Suppressor macrophage (primary cell): ENCODE measurements around the gene LSM2.
A peak's percentile ranks its signal among the peaks of the same experiment; 100 is the strongest.
"Not testable (repeated sequence)": the region's sequence is repeated elsewhere in the genome, so short reads cannot be mapped to it uniquely, and the experiment has no call there.

Experiments
- DNase-seq, 4 experiments: peaks; one replicate each; pipeline ENCODE4 v3.0.0-alpha.2; 2020 to 2022

LSM2 gene

DNA sequence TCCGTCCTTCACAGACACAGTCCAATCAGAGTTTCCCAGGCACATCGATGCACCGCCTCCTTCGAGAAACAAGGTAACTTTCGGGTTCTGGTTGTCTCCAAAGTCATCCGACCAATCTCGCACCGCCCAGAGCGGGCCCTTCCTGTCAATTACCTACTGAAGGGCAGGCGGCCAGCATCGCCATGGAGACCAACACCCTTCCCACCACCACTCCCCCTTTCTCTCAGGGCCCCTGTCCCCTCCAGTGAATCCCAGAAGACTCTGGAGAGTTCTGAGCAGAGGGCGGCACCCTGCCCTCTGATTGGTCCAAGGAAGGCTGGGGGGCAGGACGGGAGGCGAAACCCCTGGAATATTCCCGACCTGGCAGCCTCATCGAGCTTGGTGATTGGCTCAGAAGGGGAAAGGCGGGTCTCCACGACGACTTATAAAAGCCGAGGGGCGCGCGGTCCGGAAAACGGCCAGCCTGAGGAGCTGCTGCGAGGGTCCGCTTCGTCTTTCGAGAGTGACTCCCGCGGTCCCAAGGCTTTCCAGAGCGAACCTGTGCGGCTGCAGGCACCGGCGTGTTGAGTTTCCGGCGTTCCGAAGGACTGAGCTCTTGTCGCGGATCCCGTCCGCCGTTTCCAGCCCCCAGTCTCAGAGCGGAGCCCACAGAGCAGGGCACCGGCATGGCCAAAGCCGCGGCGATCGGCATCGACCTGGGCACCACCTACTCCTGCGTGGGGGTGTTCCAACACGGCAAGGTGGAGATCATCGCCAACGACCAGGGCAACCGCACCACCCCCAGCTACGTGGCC lies 20.7 kb upstream of the LSM2 start, which contains the start of gene HSPA1B:
Gene HSPA1B, plus strand, starts transcription at position 453 of the 794 bp plus-strand sequence. Its CDS starts 213 bp downstream, at position 666.
- DNase-seq, result peak; percentile 96 to 99 (median 98)

GRCh38 chr6:31826793-31827285 lies 20.1 kb upstream of the LSM2 start:
- DNase-seq, result peak in 2 of 4 experiments; percentile 74 to 84

GRCh38 chr6:31825553-31825952 lies 18.8 kb upstream of the LSM2 start:
- no peak for DNase-seq

DNA sequence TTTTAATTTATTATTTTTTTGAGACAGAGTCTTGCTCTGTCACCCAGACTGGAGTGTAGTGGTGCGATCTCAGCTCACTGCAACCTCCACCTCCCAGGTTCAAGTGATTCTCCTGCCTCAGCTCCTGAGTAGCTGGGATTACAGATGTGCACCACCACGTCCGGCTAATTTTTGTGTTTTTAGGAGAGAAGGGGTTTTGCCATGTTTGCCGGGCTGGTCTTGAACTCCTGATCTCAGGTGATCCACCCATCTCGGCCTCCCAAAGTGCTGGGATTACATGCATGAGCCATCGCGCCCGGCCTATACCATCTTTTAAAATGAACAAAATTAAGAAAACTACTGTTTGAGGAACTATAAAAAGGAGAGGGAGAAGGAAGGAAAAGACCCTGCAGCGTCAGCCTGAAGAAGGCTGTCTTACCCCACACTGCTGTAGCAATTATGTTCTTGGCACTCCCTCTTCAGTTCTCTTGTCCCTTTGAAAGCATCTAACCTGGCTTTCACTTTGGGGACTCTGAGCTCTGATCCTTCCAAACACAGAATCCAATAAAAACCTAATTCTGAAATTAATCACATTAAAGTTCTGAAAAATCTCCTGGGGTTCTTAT lies 16.9 kb upstream of the LSM2 start:
- peak in 3 of 4 experiments; percentile 39 to 49 (median 40) for DNase-seq

GRCh38 chr6:31822036-31822821 lies 15.5 kb upstream of the LSM2 start:
- peak; percentile 83 to 92 (median 85) for DNase-seq

- DNase-seq, result peak; percentile 69 to 88 (median 78)
Observed at GRCh38 chr6:31821301-31822035, 14.7 kb upstream of the LSM2 start.

GRCh38 chr6:31820399-31820798 lies 13.6 kb upstream of the LSM2 start:
- not testable (repeated sequence) for DNase-seq

DNA sequence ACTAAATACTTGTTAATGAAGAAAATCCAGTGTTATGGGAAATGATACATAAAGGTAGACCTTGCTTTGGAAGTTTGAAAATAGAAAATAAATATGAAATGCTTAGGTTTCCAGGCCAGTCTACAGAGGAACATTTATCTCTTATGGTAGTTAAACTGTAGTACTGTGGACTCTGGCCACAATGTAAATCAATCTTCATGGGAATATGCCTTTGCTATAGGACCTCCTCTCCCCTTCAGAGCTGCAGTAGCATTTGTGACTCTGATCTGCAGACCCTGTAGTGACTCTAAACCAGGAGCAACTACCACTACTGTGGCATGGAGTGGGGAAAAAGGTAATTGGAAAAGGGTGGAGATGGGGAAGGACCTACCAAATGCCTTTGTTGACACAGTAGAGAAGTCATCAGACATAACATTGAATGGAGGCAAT lies 13.1 kb upstream of the LSM2 start:
- no peak for DNase-seq

GRCh38 chr6:31817929-31818511 lies 11.3 kb upstream of the LSM2 start:
- DNase-seq, result not testable (repeated sequence)

GRCh38 chr6:31817133-31817928 lies 10.6 kb upstream of the LSM2 start:
- DNase-seq, result peak in 3 of 4 experiments; percentile 16 to 64 (median 59)

- peak; percentile 93 to 98 (median 95) for DNase-seq
Observed at GRCh38 chr6:31815025-31815838, 8.5 kb upstream of the LSM2 start, which contains the start of the genes HSPA1A and HSPA1L. Gene HSPA1A (plus strand): TSS chr6:31815543. CDS start chr6:31815757, 214 bp downstream. Gene HSPA1L (minus strand): TSS chr6:31815283. CDS start chr6:31811972, 3,311 bp downstream.

GRCh38 chr6:31814677-31815024 lies 7.9 kb upstream of the LSM2 start:
- DNase-seq, result peak; percentile 78 to 96 (median 92)

GRCh38 chr6:31813465-31813849 lies 6.7 kb upstream of the LSM2 start:
- DNase-seq, result no peak

GRCh38 chr6:31811645-31812044 lies 4.9 kb upstream of the LSM2 start:
- DNase-seq, result no peak

GRCh38 chr6:31808599-31808998 lies 1.8 kb upstream of the LSM2 start:
- not testable (repeated sequence) for DNase-seq

DNA sequence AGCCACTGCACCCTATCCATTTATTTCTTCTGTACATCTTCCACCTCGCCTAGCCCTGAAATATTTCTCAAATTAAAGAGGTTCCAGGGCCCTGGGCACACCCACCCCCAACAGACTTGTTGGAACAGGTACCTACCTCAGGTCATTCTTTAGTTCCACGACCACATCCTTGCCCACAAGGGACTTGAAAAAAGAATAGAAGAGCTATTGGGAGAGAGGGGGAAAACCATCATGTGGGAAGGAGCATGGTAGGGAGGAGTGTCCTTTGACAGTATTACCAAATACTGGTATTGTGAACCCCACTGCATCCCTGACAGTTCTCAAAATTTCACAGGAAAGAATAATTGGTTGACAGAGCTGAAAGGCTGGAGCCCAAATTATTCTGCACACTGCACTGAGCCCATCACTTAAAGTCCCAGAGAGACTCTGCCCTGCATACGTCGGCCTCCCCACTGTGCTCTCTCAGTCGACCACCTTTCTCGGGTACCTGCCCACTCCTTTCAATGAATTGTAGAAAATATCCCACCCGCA lies 762 bp downstream of the LSM2 start:
- no peak for DNase-seq

DNA sequence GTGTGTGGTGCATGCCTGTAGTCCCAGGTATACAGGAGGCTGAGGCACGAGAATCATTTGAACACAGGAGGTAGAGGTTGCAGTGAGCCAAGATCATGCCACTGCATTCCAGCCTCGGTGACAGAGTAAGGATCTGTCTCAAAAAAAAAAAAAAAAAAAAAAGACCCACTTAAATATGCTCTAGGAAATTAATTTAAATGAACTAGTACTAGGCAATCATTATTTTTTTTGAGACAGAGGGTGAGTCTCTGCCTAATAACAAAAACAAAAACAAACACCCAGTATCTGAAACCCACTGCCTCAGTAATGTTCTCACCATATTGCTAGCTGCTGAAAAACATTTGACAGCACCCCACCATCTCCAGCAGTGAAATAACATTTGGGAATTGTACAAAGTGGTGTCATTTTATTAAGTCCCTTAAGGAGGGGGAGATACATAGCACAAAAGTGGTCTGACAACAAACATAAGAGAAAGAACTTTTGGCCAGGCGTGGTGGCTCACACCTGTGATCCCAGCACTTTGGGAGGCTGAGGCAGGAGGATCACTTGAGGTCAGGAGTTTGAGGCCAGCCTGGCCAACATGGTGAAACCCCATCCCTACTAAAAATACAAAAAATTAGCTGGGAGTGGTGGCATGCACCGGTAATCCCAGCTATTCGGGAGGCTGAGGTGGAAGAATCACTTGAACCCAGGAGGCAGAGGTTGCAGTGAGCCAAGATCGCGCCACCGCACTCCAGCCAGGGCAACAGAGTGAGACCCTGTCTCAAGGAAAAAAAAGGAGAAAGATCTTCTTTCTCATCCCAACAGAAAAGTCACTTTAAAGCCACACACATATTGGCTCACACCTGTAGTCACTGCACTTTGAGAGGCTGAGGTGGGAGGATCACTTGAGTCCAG lies 5.5 kb downstream of the LSM2 start:
- DNase-seq, result not testable (repeated sequence)

DNA sequence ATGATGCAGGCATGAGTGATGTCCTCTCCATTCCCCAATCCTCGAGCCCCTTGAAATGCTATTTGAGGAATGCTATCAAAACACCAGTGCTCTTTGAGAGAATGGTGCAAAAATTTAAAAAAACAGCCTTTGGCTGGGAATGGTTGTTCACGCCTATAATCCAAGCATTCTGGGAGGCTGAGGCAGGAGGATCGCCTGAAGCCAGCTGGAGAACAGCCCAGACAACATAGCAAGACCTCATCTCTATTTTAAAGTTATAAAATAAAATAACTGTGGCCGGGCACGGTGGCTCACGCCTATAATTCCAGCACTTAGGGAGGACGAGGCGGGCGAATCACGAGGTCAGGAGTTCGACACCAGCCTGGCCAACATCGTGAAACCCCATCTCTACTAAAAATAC lies 7.0 kb downstream of the LSM2 start:
- no peak for DNase-seq
